Endothelial cell of umbilical vein (primary cell): ENCODE measurements around the gene LCOR. TPM values are rescaled to one million over a fixed set of nuclear protein-coding genes. Genes with fewer than 3 reads are reported as not detected.

Experiments used
- BruUV-seq: library from RNA; stranded (reverse); fragments of 400-500 nt; replicated peaks from 2 replicates; lab custom pipeline; 2021; lab: Mats Ljungman, UMichigan
- CTCF ChIA-PET: fragments of 300-600, 350-600 bp; sonication (Branson Sonifier 250); formaldehyde crosslinking; loops from one replicate; lab custom pipeline; 2021; ENCODE audit warnings: antibody characterized with exemption, inconsistent platforms; lab: Charles Lee
- POLR2A ChIA-PET: fragments of 300-600, 350-600 bp; sonication (Branson Sonifier 250); formaldehyde crosslinking; loops from one replicate; lab custom pipeline; 2021; ENCODE audit warnings: antibody characterized with exemption, inconsistent platforms; lab: Charles Lee
- DNase-seq: peaks from one replicate; pipeline ENCODE4 v3.0.0-alpha.2; 2011; ENCODE audit warnings: low read depth, low spot score
- FAIRE-seq: peaks from 2 replicates; lab custom pipeline; 2011; peaks lifted over from hg19 to GRCh38; lab: Jason Lieb, UNC
- H2AFZ ChIP-seq: 2 replicates; pipeline ENCODE4 v1.6.0; 2012; ENCODE audit warnings: low read depth, low read length, control low read depth, inconsistent platforms
- H3K27ac ChIP-seq: 2 replicates; pipeline ENCODE4 v1.5.1; 2011; ENCODE audit warnings: low read depth, mild to moderate bottlenecking, control low read depth, low read length, moderate library complexity; ENCODE audit not compliant: insufficient read depth
- H3K27me3 ChIP-seq, 2 experiments: 2 replicates each; pipeline versions ENCODE4 v1.6.0 to v1.6.1; 2011; ENCODE audit warnings: low read length in 2 of 2, mixed read lengths in 1 of 2; ENCODE audit not compliant: control insufficient read depth in 2 of 2, insufficient read depth in 2 of 2
- H3K36me3 ChIP-seq, 2 experiments: 2 replicates in 1 of 2; 3 replicates in 1 of 2; pipeline ENCODE4 v1.5.1; 2011; ENCODE audit warnings: low read length in 2 of 2, mild to moderate bottlenecking in 1 of 2, moderate library complexity in 1 of 2; ENCODE audit not compliant: control insufficient read depth in 2 of 2, insufficient read depth in 2 of 2; ENCODE audit errors: extremely low read depth in 1 of 2
- H3K4me1 ChIP-seq: 3 replicates; pipeline ENCODE4 v1.5.1; 2011; ENCODE audit warnings: mild to moderate bottlenecking, low read length; ENCODE audit not compliant: control insufficient read depth, insufficient read depth; ENCODE audit errors: extremely low read depth
- H3K4me2 ChIP-seq: 2 replicates; pipeline ENCODE4 v1.6.1; 2011; ENCODE audit warnings: low read length, control low read depth, mixed read lengths; ENCODE audit not compliant: insufficient read depth
- H3K4me3 ChIP-seq, 3 experiments: fragments of 200-600 bp in 1 of 3; sonication (generic), shearing (Covaris generic) in 1 of 3; replicated peaks in 1 of 3; 2 replicates each; pipeline ENCODE4 v1.5.1; 2011 to 2016; ENCODE audit warnings: control low read depth in 3 of 3, low read length in 3 of 3, mild to moderate bottlenecking in 2 of 3, inconsistent platforms in 1 of 3, low read depth in 1 of 3, moderate library complexity in 1 of 3; ENCODE audit not compliant: insufficient read depth in 1 of 3
- H3K79me2 ChIP-seq: 2 replicates; pipeline ENCODE4 v1.6.0; 2012; ENCODE audit warnings: low read length, inconsistent platforms; ENCODE audit not compliant: control insufficient read depth, insufficient read depth
- H3K9ac ChIP-seq: replicated peaks from 2 replicates; pipeline ENCODE3; 2011; ENCODE audit warnings: low read length, control low read depth; ENCODE audit not compliant: insufficient read depth; ENCODE audit errors: extremely low read depth
- H3K9me1 ChIP-seq: replicated peaks from 3 replicates; pipeline ENCODE4 v1.6.0; 2011; ENCODE audit warnings: mild to moderate bottlenecking, low read length; ENCODE audit not compliant: control insufficient read depth, insufficient read depth; ENCODE audit errors: extremely low read depth
- H3K9me3 ChIP-seq: replicated peaks from 2 replicates; pipeline ENCODE4 v1.5.1; 2012; ENCODE audit warnings: low read length, inconsistent platforms; ENCODE audit not compliant: control insufficient read depth, insufficient read depth
- H4K20me1 ChIP-seq: replicated peaks from 2 replicates; pipeline ENCODE3; 2011; ENCODE audit warnings: mild to moderate bottlenecking, low read length; ENCODE audit not compliant: control insufficient read depth, insufficient read depth; ENCODE audit errors: extremely low read depth
- CTCF ChIP-seq, 2 donors: IDR thresholded peaks; 1 replicate in 1 of 2; 2 replicates in 1 of 2; pipeline ENCODE4 v1.5.1; 2011; ENCODE audit warnings: low read length in 2 of 2, mild to moderate bottlenecking in 2 of 2, moderate library complexity in 2 of 2, control low read depth in 1 of 2, inconsistent platforms in 1 of 2, low read depth in 1 of 2; ENCODE audit not compliant: insufficient read depth in 1 of 2; ENCODE audit errors: extremely low read depth in 1 of 2
- EZH2 ChIP-seq: IDR thresholded peaks from 2 replicates; pipeline ENCODE4 v1.6.1; 2012; ENCODE audit warnings: borderline replicate concordance, low read depth, mild to moderate bottlenecking, moderate library complexity, low read length, inconsistent platforms; ENCODE audit not compliant: severe bottlenecking
- FOS ChIP-seq: IDR thresholded peaks from 2 replicates; pipeline ENCODE4 v1.6.1; 2011; ENCODE audit warnings: mild to moderate bottlenecking, low read length, moderate library complexity, borderline replicate concordance; ENCODE audit not compliant: insufficient read depth
- GATA2 ChIP-seq: IDR thresholded peaks from 2 replicates; pipeline ENCODE4 v1.7.0; 2011; ENCODE audit warnings: low read depth, mild to moderate bottlenecking, moderate library complexity, mixed read lengths, low read length; ENCODE audit not compliant: insufficient read length, insufficient read depth
- JUN ChIP-seq: IDR thresholded peaks from 2 replicates; pipeline ENCODE4 v1.6.1; 2011; ENCODE audit warnings: borderline replicate concordance, low read depth; ENCODE audit not compliant: insufficient read length, insufficient read depth
- MAX ChIP-seq: IDR thresholded peaks from 2 replicates; pipeline ENCODE4 v1.6.1; 2011; ENCODE audit not compliant: insufficient read depth, insufficient read length
- MYC ChIP-seq: IDR thresholded peaks from one replicate; pipeline ENCODE4 v1.6.1; 2011; ENCODE audit warnings: mild to moderate bottlenecking, low read depth, low read length
- POLR2A ChIP-seq: IDR thresholded peaks from 2 replicates; pipeline ENCODE4 v1.6.1; 2012; ENCODE audit warnings: low read depth, mild to moderate bottlenecking, control low read depth, low read length
- POLR2AphosphoS5 ChIP-seq: IDR thresholded peaks from 2 replicates; pipeline ENCODE4 v1.6.1; 2012; ENCODE audit warnings: low read depth, mild to moderate bottlenecking, control low read depth, low read length, moderate library complexity; ENCODE audit not compliant: insufficient read depth
- dilution Hi-C: fragments of 300-500 bp; cut with MboI; formaldehyde crosslinking; loops from one replicate; pipeline ENCODE4 v1.15.0; 2019; ENCODE audit warnings: low sequenced_read_pairs; ENCODE audit not compliant: extremely low pct_ligation_motif_present
- intact Hi-C: fragments of 100-400 bp; cut with micrococcal nuclease; formaldehyde crosslinking; loops from one replicate; pipeline ENCODE4 v1.10.0; 2022
- polyA plus RNA-seq, 4 experiments: library from polyadenylated mRNA; depleted of rRNA in 3 of 4; stranded (reverse) in 3 of 4; unstranded in 1 of 4; fragments of >200 nt; gene quantifications; 2 replicates each; pipeline versions ENCODE4 v1.2.1 to v1.2.3, GENCODE V29; 2011 to 2012; ENCODE audit warnings: missing spikeins in 1 of 4
- total RNA-seq: library from RNA; stranded (reverse); gene quantifications from 2 replicates; pipeline ENCODE4 v1.2.3, GENCODE V29; 2021

The LCOR gene
- total and polyA plus RNA-seq, 2 donors (not counting 3 experiments of a cell fraction or from before 2014, with no cell fraction given) = 11.6 to 39.0 TPM

- Histone ChIP-seq H3K27ac (no peak overlapping the region), H3K27me3 (no peaks in the 10 kb centered on the region), H3K9ac (no peak overlapping the region), H3K79me2 (peaks cover 92% of the 10 kb centered on the region), H4K20me1 (peaks cover 22% of the 10 kb centered on the region), H3K9me3 (no peaks in the 10 kb centered on the region), H3K4me1 (peaks cover 7% of the 10 kb centered on the region), H3K9me1 (no peaks in the 10 kb centered on the region), H3K4me3 (no peak overlapping the region), H3K36me3 (no peaks in the 10 kb centered on the region), H2AFZ (no peak overlapping the region), H3K4me2 (no peak overlapping the region)
- CTCF ChIA-PET = interaction anchor here (1.1 kb wide), 1 partner anchor 13 kb away, joined by 3 read pairs; no protein-coding TSS in a partner anchor
- POLR2A ChIA-PET = no interaction called here
- no peak for TF ChIP-seq EZH2
- TF ChIP-seq JUN = no peak
- no peak for TF ChIP-seq MAX
- TF ChIP-seq GATA2 = no peak
- no TSS peak for BruUV-seq
- dilution Hi-C loops = no loop called here
- intact Hi-C loops = no loop called here
- FAIRE-seq (no peak), DNase-seq (no peak)
Observed at GRCh38 chr10:96842896-96843723, 11.0 kb downstream of the LCOR start.

GRCh38 chr10:96843823-96844222 is 11.7 kb downstream of the LCOR start:
- Histone ChIP-seq H3K9me1 (no peaks in the 10 kb centered on the region), H3K27me3 (no peaks in the 10 kb centered on the region), H3K4me2 (no peak overlapping the region), H2AFZ (no peak overlapping the region), H4K20me1 (peaks cover 15% of the 10 kb centered on the region), H3K4me1 (peaks cover 7% of the 10 kb centered on the region), H3K9ac (no peak overlapping the region), H3K79me2 (peaks cover 89% of the 10 kb centered on the region), H3K27ac (no peak overlapping the region), H3K4me3 (no peak overlapping the region), H3K36me3 (no peaks in the 10 kb centered on the region), H3K9me3 (no peaks in the 10 kb centered on the region)
- CTCF ChIA-PET = interaction anchor here (1.1 to 1.3 kb wide), 2 partner anchors 13 to 181 kb away, joined by 3 to 4 read pairs; no protein-coding TSS in a partner anchor
- no peak for FAIRE-seq
- intact Hi-C loops = no loop called here
- POLR2A ChIA-PET = interaction anchor here (0.8 kb wide), 1 partner anchor 12 kb away, joined by 3 read pairs; no protein-coding TSS in a partner anchor
- DNase-seq = no peak
- TF ChIP-seq CTCF (IDR thresholded peaks at IDR 0.05; ENCODE audit: extremely low read depth in 1 of 2, insufficient read depth in 1 of 2, low read depth in 1 of 2, low read length in 2 of 2) (no peak), FOS (no peak), EZH2 (no peak), MYC (no peak), POLR2AphosphoS5 (no peak), GATA2 (no peak), POLR2A (no peak), MAX (no peak), JUN (no peak)
- dilution Hi-C loops = no loop called here
- BruUV-seq = no TSS peak
